ENCODE data around the gene RRM2. TPM values are rescaled to one million over a fixed set of nuclear protein-coding genes. Genes with fewer than 3 reads are reported as not detected.

RRM2 gene
- total and polyA plus RNA-seq, 4 donors, result 0.23 to 4.6 (median 3.1) TPM

- no peaks in the 10 kb centered on the region for H3K4me1 ChIP-seq (ENCODE audit: control insufficient read depth in 1 of 2, insufficient read depth in 2 of 2, low read length in 2 of 2)
- no peaks in the 10 kb centered on the region for H3K36me3 ChIP-seq (ENCODE audit: control insufficient read depth in 1 of 2, insufficient read depth in 2 of 2, low read length in 1 of 2)
- no peaks in the 10 kb centered on the region for H3K27me3 ChIP-seq (ENCODE audit: control insufficient read depth in 1 of 2, insufficient read depth in 2 of 2, low read length in 1 of 2)
- 92 to 94% methylated on average over 20 to 22 of the region's 22 CpGs for WGBS, 2 donors
- intact Hi-C loops (cut with DNase I), result no loop called here
- DNase-seq, result no peak
- no peak overlapping the region for H3K27ac ChIP-seq (ENCODE audit: low read depth in 1 of 2, low read length in 2 of 2)
- H3K4me3 ChIP-seq (ENCODE audit: low read length in 2 of 2), result no peak overlapping the region
- no peaks in the 10 kb centered on the region for H3K9me3 ChIP-seq (ENCODE audit: control insufficient read depth, low read length)
- no peak for ATAC-seq (ENCODE audit: low FRiP score)
Measured at GRCh38 chr2:10161961-10162441, 39.5 kb downstream of the RRM2 start.

- intact Hi-C loops (cut with DNase I), result no loop called here
- Histone ChIP-seq H3K9me3 (ENCODE audit: control insufficient read depth, low read length) (no peaks in the 10 kb centered on the region), H3K4me3 (ENCODE audit: low read length in 2 of 2) (no peak overlapping the region), H3K4me1 (ENCODE audit: control insufficient read depth in 1 of 2, insufficient read depth in 2 of 2, low read length in 2 of 2) (no peaks in the 10 kb centered on the region), H3K27ac (ENCODE audit: low read depth in 1 of 2, low read length in 2 of 2) (no peak overlapping the region), H3K36me3 (ENCODE audit: control insufficient read depth in 1 of 2, insufficient read depth in 2 of 2, low read length in 1 of 2) (no peaks in the 10 kb centered on the region), H3K27me3 (ENCODE audit: control insufficient read depth in 1 of 2, insufficient read depth in 2 of 2, low read length in 1 of 2) (no peaks in the 10 kb centered on the region)
- WGBS, 2 donors, result 73 to 77% methylated on average over 18 of the region's 18 CpGs
- no peak for DNase-seq
- ATAC-seq (ENCODE audit: low FRiP score), result no peak
Measured at GRCh38 chr2:10162586-10163497, 40.3 kb downstream of the RRM2 start.

- Histone ChIP-seq H3K36me3 (ENCODE audit: control insufficient read depth in 1 of 2, insufficient read depth in 2 of 2, low read length in 1 of 2) (no peaks in the 10 kb centered on the region), H3K9me3 (ENCODE audit: control insufficient read depth, low read length) (no peaks in the 10 kb centered on the region), H3K27ac (ENCODE audit: low read depth in 1 of 2, low read length in 2 of 2) (no peak overlapping the region), H3K27me3 (ENCODE audit: control insufficient read depth in 1 of 2, insufficient read depth in 2 of 2, low read length in 1 of 2) (no peaks in the 10 kb centered on the region), H3K4me1 (ENCODE audit: control insufficient read depth in 1 of 2, insufficient read depth in 2 of 2, low read length in 2 of 2) (no peaks in the 10 kb centered on the region), H3K4me3 (ENCODE audit: low read length in 2 of 2) (no peak overlapping the region)
- intact Hi-C loops (cut with DNase I), result no loop called here
- DNase-seq, result no peak
- 92 to 94% methylated on average over 18 of the region's 18 CpGs for WGBS, 2 donors
- no peak for ATAC-seq (ENCODE audit: low FRiP score)
Measured at GRCh38 chr2:10163498-10164486, 41.3 kb downstream of the RRM2 start.

GRCh38 chr2:10164601-10165000, 42.1 kb downstream of the RRM2 start:
- Histone ChIP-seq H3K4me3 (ENCODE audit: low read length in 2 of 2) (no peak overlapping the region), H3K27me3 (ENCODE audit: control insufficient read depth in 1 of 2, insufficient read depth in 2 of 2, low read length in 1 of 2) (no peaks in the 10 kb centered on the region), H3K36me3 (ENCODE audit: control insufficient read depth in 1 of 2, insufficient read depth in 2 of 2, low read length in 1 of 2) (no peaks in the 10 kb centered on the region), H3K27ac (ENCODE audit: low read depth in 1 of 2, low read length in 2 of 2) (no peak overlapping the region), H3K4me1 (ENCODE audit: control insufficient read depth in 1 of 2, insufficient read depth in 2 of 2, low read length in 2 of 2) (no peaks in the 10 kb centered on the region), H3K9me3 (ENCODE audit: control insufficient read depth, low read length) (no peaks in the 10 kb centered on the region)
- 96 to 98% methylated on average over 8 of the region's 8 CpGs for WGBS, 2 donors
- ATAC-seq (ENCODE audit: low FRiP score) (no peak), DNase-seq (peak in 1 of 2 donors; percentile 57)
- intact Hi-C loops (cut with DNase I), result no loop called here

GRCh38 chr2:10165282-10165681, 42.7 kb downstream of the RRM2 start:
- ATAC-seq (ENCODE audit: low FRiP score), result no peak
- intact Hi-C loops (cut with DNase I), result no loop called here
- H3K9me3 ChIP-seq (ENCODE audit: control insufficient read depth, low read length), result no peaks in the 10 kb centered on the region
- H3K36me3 ChIP-seq (ENCODE audit: control insufficient read depth in 1 of 2, insufficient read depth in 2 of 2, low read length in 1 of 2), result no peaks in the 10 kb centered on the region
- WGBS, 2 donors, result 93 to 96% methylated on average over 11 of the region's 11 CpGs
- H3K4me3 ChIP-seq (ENCODE audit: low read length in 2 of 2), result no peak overlapping the region
- DNase-seq, result no peak
- no peaks in the 10 kb centered on the region for H3K27me3 ChIP-seq (ENCODE audit: control insufficient read depth in 1 of 2, insufficient read depth in 2 of 2, low read length in 1 of 2)
- H3K4me1 ChIP-seq (ENCODE audit: control insufficient read depth in 1 of 2, insufficient read depth in 2 of 2, low read length in 2 of 2), result no peaks in the 10 kb centered on the region
- H3K27ac ChIP-seq (ENCODE audit: low read depth in 1 of 2, low read length in 2 of 2), result no peak overlapping the region

GRCh38 chr2:10165861-10166675, 43.5 kb downstream of the RRM2 start:
- Histone ChIP-seq H3K36me3 (ENCODE audit: control insufficient read depth in 1 of 2, insufficient read depth in 2 of 2, low read length in 1 of 2) (no peaks in the 10 kb centered on the region), H3K27ac (ENCODE audit: low read depth in 1 of 2, low read length in 2 of 2) (no peak overlapping the region), H3K4me1 (ENCODE audit: control insufficient read depth in 1 of 2, insufficient read depth in 2 of 2, low read length in 2 of 2) (no peaks in the 10 kb centered on the region), H3K9me3 (ENCODE audit: control insufficient read depth, low read length) (no peaks in the 10 kb centered on the region), H3K27me3 (ENCODE audit: control insufficient read depth in 1 of 2, insufficient read depth in 2 of 2, low read length in 1 of 2) (no peaks in the 10 kb centered on the region), H3K4me3 (ENCODE audit: low read length in 2 of 2) (no peak overlapping the region)
- ATAC-seq (ENCODE audit: low FRiP score) (no peak), DNase-seq (no peak)
- WGBS, 2 donors, result 94 to 95% methylated on average over 25 to 26 of the region's 26 CpGs
- intact Hi-C loops (cut with DNase I), result no loop called here

- Histone ChIP-seq H3K4me1 (ENCODE audit: control insufficient read depth in 1 of 2, insufficient read depth in 2 of 2, low read length in 2 of 2) (no peaks in the 10 kb centered on the region), H3K9me3 (ENCODE audit: control insufficient read depth, low read length) (no peaks in the 10 kb centered on the region), H3K27me3 (ENCODE audit: control insufficient read depth in 1 of 2, insufficient read depth in 2 of 2, low read length in 1 of 2) (no peaks in the 10 kb centered on the region), H3K36me3 (ENCODE audit: control insufficient read depth in 1 of 2, insufficient read depth in 2 of 2, low read length in 1 of 2) (no peaks in the 10 kb centered on the region), H3K4me3 (ENCODE audit: low read length in 2 of 2) (no peak overlapping the region), H3K27ac (ENCODE audit: low read depth in 1 of 2, low read length in 2 of 2) (no peak overlapping the region)
- ATAC-seq (ENCODE audit: low FRiP score), result no peak
- no peak for DNase-seq
- intact Hi-C loops (cut with DNase I), result no loop called here
- 92 to 97% methylated on average over 18 of the region's 18 CpGs for WGBS, 2 donors
Measured at GRCh38 chr2:10166676-10167292, 44.2 kb downstream of the RRM2 start.

GRCh38 chr2:10167316-10167715, 44.8 kb downstream of the RRM2 start:
- DNase-seq (no peak), ATAC-seq (ENCODE audit: low FRiP score) (no peak)
- intact Hi-C loops (cut with DNase I), result no loop called here
- Histone ChIP-seq H3K4me3 (ENCODE audit: low read length in 2 of 2) (no peak overlapping the region), H3K9me3 (ENCODE audit: control insufficient read depth, low read length) (no peaks in the 10 kb centered on the region), H3K36me3 (ENCODE audit: control insufficient read depth in 1 of 2, insufficient read depth in 2 of 2, low read length in 1 of 2) (no peaks in the 10 kb centered on the region), H3K4me1 (ENCODE audit: control insufficient read depth in 1 of 2, insufficient read depth in 2 of 2, low read length in 2 of 2) (no peaks in the 10 kb centered on the region), H3K27me3 (ENCODE audit: control insufficient read depth in 1 of 2, insufficient read depth in 2 of 2, low read length in 1 of 2) (no peaks in the 10 kb centered on the region), H3K27ac (ENCODE audit: low read depth in 1 of 2, low read length in 2 of 2) (no peak overlapping the region)
- WGBS, 2 donors, result 97 to 98% methylated on average over 11 of the region's 11 CpGs
